K562 (cell line): ENCODE results near the gene NFATC2.

Experiments used
- ATF2 ChIP-seq: sonication (generic); formaldehyde crosslinking; IDR thresholded peaks from 2 replicates; pipeline ENCODE4 v1.8.1; 2022; ENCODE audit warnings: missing genetic modification reagents
- BACH1 ChIP-seq: fragments of 200-800 bp; sonication (Bioruptor generic); IDR thresholded peaks from 2 replicates; pipeline ENCODE4 v1.6.1; 2016; ENCODE audit warnings: missing genetic modification characterization, missing compliant biosample characterization
- DPF2 ChIP-seq: fragments of 450-650 bp; IDR thresholded peaks from 2 replicates; pipeline ENCODE4 v1.6.1; 2016
- FOXK2 ChIP-seq, 2 experiments: fragments of 450-650 bp; IDR thresholded peaks in 1 of 2; conservative IDR thresholded peaks in 1 of 2; 2 replicates each; pipeline ENCODE4 v1.6.1; 2016; ENCODE audit warnings: low read depth in 2 of 2, mild to moderate bottlenecking in 1 of 2
- MAFK ChIP-seq: IDR thresholded peaks from 2 replicates; pipeline ENCODE4 v1.6.1; 2011; ENCODE audit warnings: low read length, improper control_type of control experiment
- MEF2D ChIP-seq: conservative IDR thresholded peaks from 2 replicates; pipeline ENCODE4 v1.6.1; 2016; ENCODE audit warnings: low read depth, missing genetic modification characterization, missing compliant biosample characterization
- NR2C1 ChIP-seq, 2 experiments: fragments of 450-650 bp; IDR thresholded peaks; 2 replicates each; pipeline ENCODE4 v1.6.1; 2017; ENCODE audit warnings: mild to moderate bottlenecking in 2 of 2, antibody characterized with exemption in 1 of 2, inconsistent platforms in 1 of 2, missing compliant biosample characterization in 1 of 2, missing genetic modification characterization in 1 of 2
- SP1 ChIP-seq: sonication (generic); formaldehyde crosslinking; IDR thresholded peaks from 2 replicates; pipeline ENCODE4 v1.8.1; 2022; ENCODE audit warnings: mild to moderate bottlenecking, missing genetic modification reagents
- TAF1 ChIP-seq: IDR thresholded peaks from 2 replicates; pipeline ENCODE4 v1.6.1; 2011; ENCODE audit warnings: mild to moderate bottlenecking, low read length, moderate library complexity; ENCODE audit not compliant: insufficient read depth, control insufficient read depth, severe bottlenecking; ENCODE audit errors: extremely low read depth
- ZNF274 ChIP-seq: IDR thresholded peaks from 2 replicates; pipeline ENCODE4 v1.6.1; 2011; ENCODE audit warnings: low read depth, mild to moderate bottlenecking, low read length, moderate library complexity, borderline replicate concordance
- TF ChIP-seq, protein P1 (sequence below), 3 experiments: IDR thresholded peaks in 2 of 3; conservative IDR thresholded peaks in 1 of 3; 2 replicates each; pipeline ENCODE4 v1.5.1; 2011 to 2012; ENCODE audit warnings: low read length in 3 of 3, mild to moderate bottlenecking in 3 of 3, control low read depth in 2 of 3, improper control_type of control experiment in 1 of 3, inconsistent platforms in 1 of 3, low read depth in 1 of 3, mixed read lengths in 1 of 3, moderate library complexity in 1 of 3; ENCODE audit not compliant: insufficient read depth in 2 of 3
- TF ChIP-seq, protein P2 (sequence below), 2 experiments: fragments of 450-650 bp in 1 of 2; sonication (generic) in 1 of 2; formaldehyde crosslinking in 1 of 2; IDR thresholded peaks in 1 of 2; conservative IDR thresholded peaks in 1 of 2; 2 replicates each; pipeline versions ENCODE4 v1.6.1 to v1.8.1; 2016 to 2023; ENCODE audit warnings: mild to moderate bottlenecking in 2 of 2, moderate library complexity in 2 of 2, inconsistent platforms in 1 of 2, missing genetic modification reagents in 1 of 2
- TF ChIP-seq, protein P3 (sequence below): fragments of 450-650 bp; IDR thresholded peaks from 2 replicates; pipeline ENCODE4 v1.6.1; 2016
- TF ChIP-seq, protein P4 (sequence below): sonication (generic); formaldehyde crosslinking; IDR thresholded peaks from 2 replicates; pipeline ENCODE4 v1.8.1; 2023; ENCODE audit warnings: mild to moderate bottlenecking, missing genetic modification reagents

- TF ChIP-seq ZNF274, result no peak
- TF ChIP-seq BACH1 (tag), result no peak
- TF ChIP-seq SP1 (CRISPR knock-in tag), result no peak
- TF ChIP-seq FOXK2 (conservative IDR thresholded peaks at IDR 0.05 in 1 of 2, IDR thresholded peaks at IDR 0.05 in 1 of 2; ENCODE audit: low read depth in 2 of 2), result no peak
- TF ChIP-seq, protein P1, sequence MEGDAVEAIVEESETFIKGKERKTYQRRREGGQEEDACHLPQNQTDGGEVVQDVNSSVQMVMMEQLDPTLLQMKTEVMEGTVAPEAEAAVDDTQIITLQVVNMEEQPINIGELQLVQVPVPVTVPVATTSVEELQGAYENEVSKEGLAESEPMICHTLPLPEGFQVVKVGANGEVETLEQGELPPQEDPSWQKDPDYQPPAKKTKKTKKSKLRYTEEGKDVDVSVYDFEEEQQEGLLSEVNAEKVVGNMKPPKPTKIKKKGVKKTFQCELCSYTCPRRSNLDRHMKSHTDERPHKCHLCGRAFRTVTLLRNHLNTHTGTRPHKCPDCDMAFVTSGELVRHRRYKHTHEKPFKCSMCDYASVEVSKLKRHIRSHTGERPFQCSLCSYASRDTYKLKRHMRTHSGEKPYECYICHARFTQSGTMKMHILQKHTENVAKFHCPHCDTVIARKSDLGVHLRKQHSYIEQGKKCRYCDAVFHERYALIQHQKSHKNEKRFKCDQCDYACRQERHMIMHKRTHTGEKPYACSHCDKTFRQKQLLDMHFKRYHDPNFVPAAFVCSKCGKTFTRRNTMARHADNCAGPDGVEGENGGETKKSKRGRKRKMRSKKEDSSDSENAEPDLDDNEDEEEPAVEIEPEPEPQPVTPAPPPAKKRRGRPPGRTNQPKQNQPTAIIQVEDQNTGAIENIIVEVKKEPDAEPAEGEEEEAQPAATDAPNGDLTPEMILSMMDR (IDR thresholded peaks at IDR 0.05 in 2 of 3, conservative IDR thresholded peaks at IDR 0.05 in 1 of 3; ENCODE audit: insufficient read depth in 2 of 3, low read depth in 1 of 3, low read length in 3 of 3), result no peak
- TF ChIP-seq ATF2, result no peak
- TF ChIP-seq, protein P2, sequence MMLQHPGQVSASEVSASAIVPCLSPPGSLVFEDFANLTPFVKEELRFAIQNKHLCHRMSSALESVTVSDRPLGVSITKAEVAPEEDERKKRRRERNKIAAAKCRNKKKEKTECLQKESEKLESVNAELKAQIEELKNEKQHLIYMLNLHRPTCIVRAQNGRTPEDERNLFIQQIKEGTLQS (IDR thresholded peaks at IDR 0.05), result no peak
- TF ChIP-seq, protein P2 (CRISPR knock-in tag; conservative IDR thresholded peaks at IDR 0.05), result no peak
- TF ChIP-seq TAF1, result no peak
- no peak for TF ChIP-seq NR2C1 (IDR thresholded peaks at IDR 0.05)
- no peak for TF ChIP-seq NR2C1 (tag; IDR thresholded peaks at IDR 0.05)
- no peak for TF ChIP-seq MAFK
- no peak for TF ChIP-seq MEF2D (tag)
- TF ChIP-seq, protein P3, sequence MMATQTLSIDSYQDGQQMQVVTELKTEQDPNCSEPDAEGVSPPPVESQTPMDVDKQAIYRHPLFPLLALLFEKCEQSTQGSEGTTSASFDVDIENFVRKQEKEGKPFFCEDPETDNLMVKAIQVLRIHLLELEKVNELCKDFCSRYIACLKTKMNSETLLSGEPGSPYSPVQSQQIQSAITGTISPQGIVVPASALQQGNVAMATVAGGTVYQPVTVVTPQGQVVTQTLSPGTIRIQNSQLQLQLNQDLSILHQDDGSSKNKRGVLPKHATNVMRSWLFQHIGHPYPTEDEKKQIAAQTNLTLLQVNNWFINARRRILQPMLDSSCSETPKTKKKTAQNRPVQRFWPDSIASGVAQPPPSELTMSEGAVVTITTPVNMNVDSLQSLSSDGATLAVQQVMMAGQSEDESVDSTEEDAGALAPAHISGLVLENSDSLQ, result no peak
- TF ChIP-seq, protein P4, sequence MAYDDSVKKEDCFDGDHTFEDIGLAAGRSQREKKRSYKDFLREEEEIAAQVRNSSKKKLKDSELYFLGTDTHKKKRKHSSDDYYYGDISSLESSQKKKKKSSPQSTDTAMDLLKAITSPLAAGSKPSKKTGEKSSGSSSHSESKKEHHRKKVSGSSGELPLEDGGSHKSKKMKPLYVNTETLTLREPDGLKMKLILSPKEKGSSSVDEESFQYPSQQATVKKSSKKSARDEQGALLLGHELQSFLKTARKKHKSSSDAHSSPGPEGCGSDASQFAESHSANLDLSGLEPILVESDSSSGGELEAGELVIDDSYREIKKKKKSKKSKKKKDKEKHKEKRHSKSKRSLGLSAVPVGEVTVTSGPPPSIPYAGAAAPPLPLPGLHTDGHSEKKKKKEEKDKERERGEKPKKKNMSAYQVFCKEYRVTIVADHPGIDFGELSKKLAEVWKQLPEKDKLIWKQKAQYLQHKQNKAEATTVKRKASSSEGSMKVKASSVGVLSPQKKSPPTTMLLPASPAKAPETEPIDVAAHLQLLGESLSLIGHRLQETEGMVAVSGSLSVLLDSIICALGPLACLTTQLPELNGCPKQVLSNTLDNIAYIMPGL (CRISPR knock-in tag), result no peak
- no peak for TF ChIP-seq DPF2
These were observed 886 bp upstream of the NFATC2 start for GRCh38 chr20:51543422-51543788.
